B cell (primary cell): Measurements from ENCODE around the gene CLEC7A.

Source experiments
- EZH2 ChIP-seq: IDR thresholded peaks from 2 replicates; pipeline ENCODE4 v1.6.1; 2012; ENCODE audit warnings: borderline replicate concordance, low read depth, mild to moderate bottlenecking, moderate library complexity, low read length; ENCODE audit not compliant: insufficient read depth, poor library complexity, severe bottlenecking
- TF ChIP-seq, protein P1 (sequence below): fragments of 200-600 bp; IDR thresholded peaks from one replicate; pipeline ENCODE4 v1.8.0; 2022; ENCODE audit warnings: antibody characterized with exemption, mild to moderate bottlenecking

DNA sequence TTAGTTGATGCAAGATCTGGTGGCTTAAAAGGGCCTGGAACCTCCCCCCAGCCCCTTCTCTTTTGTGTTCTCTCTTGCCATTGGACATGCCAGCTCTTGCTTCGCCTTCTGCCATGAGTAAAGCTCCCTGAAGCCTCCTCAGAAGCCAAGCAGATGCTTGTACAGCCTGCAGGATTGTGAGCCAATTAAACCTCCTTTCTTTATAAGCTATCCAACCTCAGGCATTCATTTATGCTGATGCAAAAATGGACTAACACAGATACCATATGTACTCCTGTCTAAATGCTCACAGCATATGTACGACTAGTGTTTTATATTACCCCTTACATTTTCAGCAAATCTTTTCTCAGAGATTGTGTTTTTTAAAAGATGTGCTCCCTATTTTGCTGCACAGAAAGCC, 57.9 kb downstream of the CLEC7A start:
- TF ChIP-seq, protein P1, sequence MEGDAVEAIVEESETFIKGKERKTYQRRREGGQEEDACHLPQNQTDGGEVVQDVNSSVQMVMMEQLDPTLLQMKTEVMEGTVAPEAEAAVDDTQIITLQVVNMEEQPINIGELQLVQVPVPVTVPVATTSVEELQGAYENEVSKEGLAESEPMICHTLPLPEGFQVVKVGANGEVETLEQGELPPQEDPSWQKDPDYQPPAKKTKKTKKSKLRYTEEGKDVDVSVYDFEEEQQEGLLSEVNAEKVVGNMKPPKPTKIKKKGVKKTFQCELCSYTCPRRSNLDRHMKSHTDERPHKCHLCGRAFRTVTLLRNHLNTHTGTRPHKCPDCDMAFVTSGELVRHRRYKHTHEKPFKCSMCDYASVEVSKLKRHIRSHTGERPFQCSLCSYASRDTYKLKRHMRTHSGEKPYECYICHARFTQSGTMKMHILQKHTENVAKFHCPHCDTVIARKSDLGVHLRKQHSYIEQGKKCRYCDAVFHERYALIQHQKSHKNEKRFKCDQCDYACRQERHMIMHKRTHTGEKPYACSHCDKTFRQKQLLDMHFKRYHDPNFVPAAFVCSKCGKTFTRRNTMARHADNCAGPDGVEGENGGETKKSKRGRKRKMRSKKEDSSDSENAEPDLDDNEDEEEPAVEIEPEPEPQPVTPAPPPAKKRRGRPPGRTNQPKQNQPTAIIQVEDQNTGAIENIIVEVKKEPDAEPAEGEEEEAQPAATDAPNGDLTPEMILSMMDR = no peak
- no peak for TF ChIP-seq EZH2
